Activated CD4-positive, alpha-beta T cell treated with anti-CD3 and anti-CD28 coated beads, Interleukin-2, amount 10 ng/mL, durations not matched to agents 7 days and 5 days (primary cell): Measurements from ENCODE around the gene GPR149. TPM values are rescaled to one million over a fixed set of nuclear protein-coding genes. Genes with fewer than 3 reads are reported as not detected.

Experiments
- total RNA-seq, 2 experiments: library from RNA; stranded (reverse); gene quantifications; one replicate each; pipeline ENCODE4 v1.2.3, GENCODE V29; 2021

The GPR149 gene
- total RNA-seq, 2 experiments from 2014 or later: not detected

Other genes starting within 250 kb of the GPR149 start
- gene DHX36, start 105.7 kb downstream of the GPR149 start, total RNA-seq: 10 to 100 TPM; 64.4 to 72.0 TPM